GM19324 (cell line): Measurements from ENCODE around the gene C1RL.
A peak's percentile ranks its signal among the peaks of the same experiment; 100 is the strongest.
"Not testable (repeated sequence)": the region's sequence is repeated elsewhere in the genome, so short reads cannot be mapped to it uniquely, and the experiment has no call there.

Experiments used
- ATAC-seq: cut with Tn5 transposase; IDR thresholded peaks from one replicate; pipeline ENCODE4 v1.9.1; 2021; ENCODE audit warnings: mild to moderate bottlenecking, moderate library complexity; ENCODE audit not compliant: unreplicated experiment, low FRiP score

C1RL gene

GRCh38 chr12:7116916-7117315 is 7.9 kb upstream of the C1RL start:
- no peak for ATAC-seq

GRCh38 chr12:7116196-7116595 is 7.2 kb upstream of the C1RL start:
- ATAC-seq, result no peak

GRCh38 chr12:7114851-7115250 is 5.8 kb upstream of the C1RL start:
- no peak for ATAC-seq

DNA sequence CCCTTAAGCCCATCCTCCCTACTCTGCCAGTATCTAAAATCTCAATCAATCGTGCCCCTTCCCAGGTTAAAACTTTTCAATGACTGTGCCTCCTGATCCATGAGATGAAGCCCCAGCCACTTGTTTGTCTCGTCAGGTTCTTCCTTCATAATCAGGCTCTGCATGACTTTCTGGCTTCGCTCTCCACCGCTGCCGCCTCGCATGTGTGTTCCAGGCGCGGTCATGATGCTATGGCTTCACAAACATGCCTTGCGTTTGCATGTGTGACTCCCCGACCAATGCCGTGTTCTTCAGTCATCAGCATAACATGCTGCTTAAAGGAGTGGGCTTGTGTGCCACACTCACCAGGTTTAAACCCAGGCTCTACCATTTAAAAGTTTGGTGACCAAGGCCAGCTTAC is 5.0 kb upstream of the C1RL start:
- no peak for ATAC-seq

GRCh38 chr12:7113389-7113871 is 4.4 kb upstream of the C1RL start:
- ATAC-seq, result no peak

GRCh38 chr12:7112041-7112440 is 3.0 kb upstream of the C1RL start:
- ATAC-seq, result no peak

- ATAC-seq, result no peak
Measured at GRCh38 chr12:7110661-7111060, 1.6 kb upstream of the C1RL start.

DNA sequence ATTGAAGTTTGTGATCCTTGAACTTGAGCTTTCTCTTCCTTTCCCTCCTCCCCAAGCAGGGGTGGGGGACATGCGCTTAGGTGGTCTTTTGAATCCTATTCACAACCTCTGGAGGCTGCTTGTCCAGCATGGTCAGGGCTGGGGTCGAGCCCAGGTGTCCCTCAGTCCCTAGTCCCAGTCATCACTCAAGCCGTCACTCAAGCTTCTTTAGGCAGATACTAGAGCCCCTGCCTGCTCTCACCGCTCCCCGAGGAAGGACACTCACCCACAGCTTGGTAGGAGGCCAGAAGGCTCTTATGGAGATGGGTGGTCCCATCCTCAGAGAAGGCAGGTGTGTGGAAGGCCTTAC is 532 bp upstream of the C1RL start:
- ATAC-seq, result no peak

- peak; percentile 85 for ATAC-seq
Measured at GRCh38 chr12:7108003-7108795, 815 bp downstream of the C1RL start.

DNA sequence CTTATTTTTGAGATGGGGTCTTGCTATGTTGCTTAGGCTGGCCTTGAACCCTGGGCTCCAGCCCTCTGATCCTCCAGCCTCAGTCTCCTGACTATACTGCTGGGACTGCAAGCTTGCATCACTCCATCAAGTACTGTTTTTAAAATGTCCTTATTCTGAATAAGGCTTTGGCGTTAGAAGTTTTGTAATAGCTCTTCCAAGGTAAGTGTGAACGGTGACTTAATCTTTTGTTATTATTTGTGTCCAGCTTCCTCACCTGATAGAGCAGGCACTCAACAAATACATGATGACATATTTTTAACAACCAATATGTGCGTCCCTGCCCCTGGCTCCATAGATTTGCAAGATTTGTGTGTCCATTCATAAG is 1.4 kb downstream of the C1RL start:
- no peak for ATAC-seq

DNA sequence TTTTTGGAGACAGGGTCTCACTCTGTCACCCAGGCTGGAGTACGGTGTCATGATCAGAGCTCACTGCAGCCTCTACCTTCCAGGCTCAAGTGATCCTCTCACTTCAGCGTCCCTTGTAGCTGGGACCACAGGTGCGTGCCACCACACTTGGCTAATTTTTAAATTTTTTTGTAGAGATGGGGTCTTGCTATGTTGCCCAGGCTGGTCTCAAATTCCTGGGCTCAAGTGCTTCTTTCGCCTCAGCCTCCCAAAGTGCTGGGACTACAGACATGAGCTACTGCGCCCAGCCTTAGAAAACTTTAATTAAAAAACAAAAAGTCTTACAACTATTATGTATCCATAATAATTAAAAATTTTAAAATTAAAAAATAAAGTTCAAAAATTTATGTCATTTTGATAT is 1.8 kb downstream of the C1RL start:
- not testable (repeated sequence) for ATAC-seq

DNA sequence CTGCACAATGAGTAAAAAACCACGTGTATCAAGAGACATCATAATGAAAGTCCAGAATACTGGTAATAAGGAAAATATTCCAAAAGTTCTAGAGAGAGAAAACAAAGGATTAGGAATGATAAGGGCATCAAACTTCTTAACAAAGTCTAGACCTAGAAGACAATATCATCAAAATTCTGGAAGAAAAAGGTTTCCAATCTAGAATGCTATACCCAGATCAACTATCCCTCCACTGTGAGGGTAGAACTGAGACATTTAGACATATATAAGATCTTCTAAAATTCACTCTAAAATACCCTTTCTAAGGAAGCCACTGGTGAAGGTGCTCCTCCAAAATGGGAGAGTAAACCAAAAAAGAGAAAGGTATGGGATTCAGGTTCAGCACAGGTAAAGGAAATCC is 2.9 kb downstream of the C1RL start:
- no peak for ATAC-seq

DNA sequence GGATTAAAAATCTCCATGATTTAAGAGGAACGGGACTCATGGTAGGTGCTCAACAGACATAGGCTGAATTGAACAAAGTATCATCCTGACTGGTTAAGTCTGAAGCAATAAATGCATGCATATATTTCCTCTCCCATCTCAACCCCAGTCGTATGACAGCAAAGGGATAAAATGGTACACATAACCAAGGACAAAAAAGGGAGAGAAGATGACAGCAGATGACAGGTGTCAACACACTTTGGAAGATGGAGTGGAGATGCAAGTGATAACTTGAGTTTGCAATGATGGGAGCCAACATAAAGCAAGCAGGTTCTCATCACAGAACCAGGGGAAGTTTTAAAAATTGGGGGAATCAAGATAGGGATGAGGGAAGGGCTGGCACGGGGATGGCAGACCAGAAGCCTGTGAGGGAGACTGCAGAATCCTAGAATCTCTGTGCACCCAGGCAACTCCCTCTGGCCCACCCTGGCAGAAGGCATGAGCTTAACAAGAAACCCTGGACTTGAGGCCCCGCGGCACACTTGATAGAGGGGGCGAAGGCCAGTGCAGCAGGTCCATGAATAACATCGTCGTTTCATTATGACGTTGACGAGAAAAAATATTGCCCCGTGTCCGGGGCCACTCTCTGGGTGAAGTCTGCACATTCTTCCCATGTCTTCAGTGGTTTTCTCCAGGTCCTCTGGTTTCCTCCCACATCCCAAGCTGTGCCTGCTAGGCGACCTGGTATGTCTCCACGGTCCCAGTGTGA is 5.0 kb downstream of the C1RL start:
- no peak for ATAC-seq

DNA sequence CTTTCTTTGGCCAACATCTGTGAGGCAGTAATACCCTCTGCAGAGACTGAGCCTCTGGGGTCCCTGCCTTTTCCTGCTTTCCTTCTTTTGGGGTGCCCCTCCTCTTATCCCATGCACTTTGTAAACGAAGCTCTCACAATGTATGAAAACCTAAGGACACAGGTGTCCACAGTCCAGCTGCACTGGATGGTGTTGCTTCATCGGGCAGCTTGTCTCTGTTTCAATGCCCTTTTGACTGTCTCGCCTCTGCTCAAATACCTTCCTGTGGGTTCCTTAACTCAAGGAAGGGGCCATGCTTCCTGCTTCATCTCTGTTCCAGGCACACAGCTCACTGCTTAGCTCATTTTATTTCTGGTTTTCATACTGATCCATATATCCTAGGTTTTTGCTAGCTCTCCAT is 6.4 kb downstream of the C1RL start:
- ATAC-seq, result no peak

- ATAC-seq, result no peak
Measured at GRCh38 chr12:7101694-7102131, 7.3 kb downstream of the C1RL start.

GRCh38 chr12:7101047-7101693 is 7.8 kb downstream of the C1RL start:
- no peak for ATAC-seq

- ATAC-seq, result no peak
Measured at GRCh38 chr12:7100239-7100638, 8.8 kb downstream of the C1RL start.

DNA sequence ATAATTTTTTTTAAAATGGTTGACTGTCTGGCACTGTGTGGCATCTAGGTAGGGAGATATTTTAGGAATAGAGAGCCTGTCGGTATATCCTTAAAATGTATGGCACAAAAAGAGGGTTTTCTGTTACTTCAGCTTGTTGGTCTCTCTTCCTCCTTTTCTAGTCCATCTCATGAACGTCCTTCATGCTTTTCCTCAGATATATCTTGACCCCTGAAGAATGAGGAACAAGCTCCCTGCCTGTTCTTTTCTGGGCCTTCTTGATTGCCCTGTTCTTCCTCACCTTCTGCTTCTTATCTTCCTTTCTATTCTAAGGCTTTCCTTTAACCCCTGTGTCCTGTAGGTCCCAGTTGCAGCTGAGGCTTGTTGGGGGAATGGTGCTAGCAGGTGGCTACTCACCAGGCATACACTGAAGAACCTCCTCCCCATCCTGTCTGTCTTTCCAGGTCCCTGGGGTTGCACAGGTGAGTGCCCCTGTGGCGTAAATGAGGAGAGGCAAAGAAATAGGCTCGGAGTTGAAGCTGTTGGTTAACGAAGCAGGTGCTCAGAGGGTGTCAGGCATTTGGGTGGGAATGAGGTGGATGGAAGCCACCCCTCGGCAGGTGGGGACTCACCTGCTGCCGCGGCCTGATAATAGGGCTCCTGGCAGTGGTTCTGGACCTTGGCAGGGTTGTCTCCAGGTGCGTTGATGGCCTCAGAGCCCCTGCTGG is 9.6 kb downstream of the C1RL start:
- ATAC-seq, result no peak

DNA sequence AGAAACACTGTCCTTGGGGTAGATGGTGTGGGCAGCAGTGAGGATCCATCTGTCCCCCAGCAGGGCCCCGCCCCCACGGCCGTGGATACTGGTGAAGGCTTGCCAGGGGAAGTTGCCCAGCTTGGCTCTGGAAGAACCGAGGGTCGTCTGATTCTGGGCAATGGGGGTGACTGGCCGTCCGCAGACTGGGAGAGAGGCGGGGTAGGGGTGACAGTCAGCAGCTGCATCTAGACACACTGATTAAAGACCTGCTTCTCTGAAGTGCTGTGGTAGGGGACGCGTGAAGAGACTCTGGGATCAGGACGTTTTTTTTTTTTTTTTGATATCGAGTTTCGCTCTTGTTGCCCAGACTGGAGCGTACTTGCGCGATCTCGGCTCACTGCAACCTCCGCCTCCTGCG is 12.0 kb downstream of the C1RL start:
- ATAC-seq, result no peak

GRCh38 chr12:7096006-7096932 is 12.7 kb downstream of the C1RL start:
- ATAC-seq, result no peak
